PC-3 (cell line): Measurements from ENCODE around the gene CNBD2. TPM values are rescaled to one million over a fixed set of nuclear protein-coding genes. Genes with fewer than 3 reads are reported as not detected.
A peak's percentile ranks its signal among the peaks of the same experiment; 100 is the strongest.

ENCODE experiments used
- ATAC-seq: fragments of 200-7000 bp; cut with Tn5 transposase; 2 replicates; pipeline ENCODE4 v1.9.1; 2020; ENCODE audit warnings: mild to moderate bottlenecking, moderate library complexity
- BruUV-seq: library from RNA; stranded (reverse); fragments of 400-500 nt; replicated peaks from 2 replicates; lab custom pipeline; 2021; lab: Mats Ljungman, UMichigan
- CTCF ChIA-PET: fragments of 300-600 bp; sonication (Branson Sonifier 250); formaldehyde crosslinking; loops from one replicate; lab custom pipeline; 2022; ENCODE audit warnings: antibody characterized with exemption; lab: Charles Lee
- POLR2A ChIA-PET: fragments of 300-600 bp; sonication (Branson Sonifier 250); formaldehyde crosslinking; loops from one replicate; lab custom pipeline; 2022; ENCODE audit warnings: antibody characterized with exemption; ENCODE audit not compliant: unreplicated experiment; lab: Charles Lee
- DNase-seq: peaks from one replicate; pipeline ENCODE4 v3.0.0-alpha.2; 2015
- H2AFZ ChIP-seq: fragments of 300-600 bp; sonication (generic); 2 replicates; pipeline ENCODE4 v1.6.0; 2016; ENCODE audit warnings: antibody characterized with exemption, low read length
- H3F3A ChIP-seq: fragments of 300-600 bp; sonication (generic); one replicate; pipeline ENCODE4 v1.6.0; 2017; ENCODE audit warnings: antibody characterized with exemption, low read length, control low read depth, mild to moderate bottlenecking; ENCODE audit not compliant: unreplicated experiment
- H3K27ac ChIP-seq: fragments of 300-600 bp; sonication (generic); 2 replicates; pipeline ENCODE4 v1.5.1; 2016; ENCODE audit warnings: mild to moderate bottlenecking, low read length
- H3K27me3 ChIP-seq: fragments of 300-600 bp; sonication (generic); 2 replicates; pipeline ENCODE4 v1.6.1; 2016; ENCODE audit warnings: low read length, mixed read lengths
- H3K36me3 ChIP-seq: fragments of 300-600 bp; sonication (generic); 2 replicates; pipeline ENCODE4 v1.6.1; 2016; ENCODE audit warnings: low read depth, mixed run types, low read length, mixed read lengths
- H3K4me1 ChIP-seq: fragments of 300-600 bp; sonication (generic); 2 replicates; pipeline ENCODE4 v1.5.1; 2016; ENCODE audit warnings: low read length; ENCODE audit not compliant: insufficient read depth
- H3K4me2 ChIP-seq: fragments of 300-600 bp; sonication (generic); 2 replicates; pipeline ENCODE4 v1.6.0; 2016; ENCODE audit warnings: low read length
- H3K4me3 ChIP-seq: fragments of 300-600 bp; sonication (generic); 2 replicates; pipeline ENCODE4 v1.5.1; 2016; ENCODE audit warnings: mild to moderate bottlenecking, low read length, mixed read lengths
- H3K79me2 ChIP-seq: fragments of 300-600 bp; sonication (generic); 2 replicates; pipeline ENCODE4 v1.6.1; 2017; ENCODE audit warnings: low read length, mixed read lengths
- H3K9ac ChIP-seq: fragments of 300-600 bp; sonication (generic); 2 replicates; pipeline ENCODE4 v1.6.0; 2016; ENCODE audit warnings: mild to moderate bottlenecking, low read length
- H3K9me2 ChIP-seq: fragments of 300-600 bp; sonication (generic); replicated peaks from 2 replicates; pipeline ENCODE4 v1.6.1; 2016; ENCODE audit warnings: mixed run types, low read length, mixed read lengths
- H3K9me3 ChIP-seq: fragments of 300-600 bp; sonication (generic); 2 replicates; pipeline ENCODE4 v1.6.1; 2016; ENCODE audit warnings: low read length, mixed read lengths
- H4K20me1 ChIP-seq: fragments of 300-600 bp; sonication (generic); 2 replicates; pipeline ENCODE4 v1.6.1; 2016; ENCODE audit warnings: low read length, mixed read lengths
- CTCF ChIP-seq: fragments of 300-600 bp; sonication (generic); conservative IDR thresholded peaks from 2 replicates; pipeline ENCODE4 v1.5.1; 2017; ENCODE audit warnings: antibody characterized with exemption, low read depth, mild to moderate bottlenecking, low read length
- EZH2 ChIP-seq: fragments of 300-600 bp; sonication (generic); IDR thresholded peaks from one replicate; pipeline ENCODE4 v1.6.1; 2017; ENCODE audit warnings: antibody characterized with exemption, mild to moderate bottlenecking, low read length; ENCODE audit not compliant: unreplicated experiment
- EZH2phosphoT487 ChIP-seq: fragments of 300-600 bp; sonication (generic); IDR thresholded peaks from 2 replicates; pipeline ENCODE4 v1.6.1; 2018; ENCODE audit warnings: mild to moderate bottlenecking, antibody characterized with exemption, low read length, borderline replicate concordance
- intact Hi-C: fragments of 100-400 bp; cut with micrococcal nuclease; formaldehyde crosslinking; loops from 2 replicates; pipeline ENCODE4 v1.9.0; 2023
- total RNA-seq: library from RNA; depleted of rRNA; stranded (reverse); fragments of >200 nt; gene quantifications from 2 replicates; pipeline ENCODE4 v1.2.3, GENCODE V29; 2014

The CNBD2 gene
- total RNA-seq, 1 experiment from 2014 or later, result 6.6 TPM

- no peak overlapping the region for H3K4me2 ChIP-seq
- H2AFZ ChIP-seq, result no peak overlapping the region
- no peaks in the 10 kb centered on the region for H3K9me3 ChIP-seq
- H3K4me3 ChIP-seq, result no peak overlapping the region
- H3K4me1 ChIP-seq, result peaks cover 26% of the 10 kb centered on the region
- H3F3A ChIP-seq, result no peaks in the 10 kb centered on the region
- H4K20me1 ChIP-seq, result 0 out of 2 replicates have a peak, but pooled peaks cover 3% of the 10 kb centered on the region
- CTCF ChIA-PET, result no interaction called here
- intact Hi-C loops, result no loop called here
- no peak overlapping the region for H3K9ac ChIP-seq
- no peak overlapping the region for H3K27ac ChIP-seq
- no peaks in the 10 kb centered on the region for H3K36me3 ChIP-seq
- DNase-seq, result no peak
- POLR2A ChIA-PET, result no interaction called here
- no peak for ATAC-seq
- BruUV-seq, result no TSS peak
- H3K9me2 ChIP-seq, result no peaks in the 10 kb centered on the region
- no peak for TF ChIP-seq CTCF
- no peak for TF ChIP-seq EZH2phosphoT487
- no peak for TF ChIP-seq EZH2
- H3K27me3 ChIP-seq, result no peaks in the 10 kb centered on the region
- H3K79me2 ChIP-seq, result no peaks in the 10 kb centered on the region
These were observed 92.3 kb downstream of the CNBD2 start for GRCh38 chr20:36060676-36061075.

- Histone ChIP-seq H3K4me3 (no peak overlapping the region), H3K9me3 (no peaks in the 10 kb centered on the region), H3K27me3 (no peaks in the 10 kb centered on the region), H3K9ac (no peak overlapping the region), H4K20me1 (0 out of 2 replicates have a peak, but pooled peaks cover 1% of the 10 kb centered on the region), H3K9me2 (no peaks in the 10 kb centered on the region), H2AFZ (no peak overlapping the region), H3K79me2 (no peaks in the 10 kb centered on the region), H3K4me1 (peaks cover 26% of the 10 kb centered on the region), H3K36me3 (no peaks in the 10 kb centered on the region), H3F3A (no peaks in the 10 kb centered on the region), H3K27ac (no peak overlapping the region), H3K4me2 (no peak overlapping the region)
- CTCF ChIA-PET, result no interaction called here
- BruUV-seq, result no TSS peak
- POLR2A ChIA-PET, result no interaction called here
- intact Hi-C loops, result no loop called here
- ATAC-seq, result no peak
- TF ChIP-seq CTCF (no peak), EZH2 (no peak), EZH2phosphoT487 (no peak)
- DNase-seq, result no peak
These were observed 93.4 kb downstream of the CNBD2 start for GRCh38 chr20:36061754-36062153.

GRCh38 chr20:36062799-36063198 lies 94.4 kb downstream of the CNBD2 start:
- H3K27me3 ChIP-seq, result no peaks in the 10 kb centered on the region
- H4K20me1 ChIP-seq, result no peaks in the 10 kb centered on the region
- H3K9me3 ChIP-seq, result no peaks in the 10 kb centered on the region
- intact Hi-C loops, result no loop called here
- H3K4me2 ChIP-seq, result no peak overlapping the region
- H3K9me2 ChIP-seq, result no peaks in the 10 kb centered on the region
- CTCF ChIA-PET, result no interaction called here
- H2AFZ ChIP-seq, result no peak overlapping the region
- H3K4me1 ChIP-seq, result peaks cover 26% of the 10 kb centered on the region
- no TSS peak for BruUV-seq
- no peaks in the 10 kb centered on the region for H3F3A ChIP-seq
- DNase-seq (peak; percentile 71), ATAC-seq (no peak)
- no peak overlapping the region for H3K27ac ChIP-seq
- TF ChIP-seq EZH2phosphoT487, result no peak
- TF ChIP-seq CTCF, result no peak
- TF ChIP-seq EZH2, result no peak
- H3K79me2 ChIP-seq, result no peaks in the 10 kb centered on the region
- POLR2A ChIA-PET, result no interaction called here
- no peaks in the 10 kb centered on the region for H3K36me3 ChIP-seq
- no peak overlapping the region for H3K4me3 ChIP-seq
- no peak overlapping the region for H3K9ac ChIP-seq
